Osteoblast (primary cell): Measurements from ENCODE around the gene BCAS3. TPM values are rescaled to one million over a fixed set of nuclear protein-coding genes. Genes with fewer than 3 reads are reported as not detected.

ENCODE experiments used
- DNase-seq: peaks from one replicate; pipeline ENCODE4 v3.0.0; 2011; ENCODE audit warnings: low spot score, mixed read lengths; ENCODE audit not compliant: insufficient read length; ENCODE audit errors: missing footprints
- H2AFZ ChIP-seq: 2 replicates; pipeline ENCODE4 v1.6.0; 2011; ENCODE audit warnings: mild to moderate bottlenecking, low read length
- H3K27ac ChIP-seq: 2 replicates; pipeline ENCODE4 v1.5.1; 2011; ENCODE audit warnings: mild to moderate bottlenecking, low read depth, low read length, moderate library complexity
- H3K27me3 ChIP-seq: 2 replicates; pipeline ENCODE4 v1.6.0; 2012; ENCODE audit warnings: mild to moderate bottlenecking, control low read depth, inconsistent platforms, low read length, moderate library complexity; ENCODE audit not compliant: insufficient read depth
- H3K36me3 ChIP-seq: 2 replicates; pipeline ENCODE4 v1.5.1; 2011; ENCODE audit warnings: mild to moderate bottlenecking, low read length, control low read depth, moderate library complexity; ENCODE audit not compliant: insufficient read depth
- H3K4me1 ChIP-seq: 2 replicates; pipeline ENCODE4 v1.5.1; 2011; ENCODE audit warnings: mild to moderate bottlenecking, low read length, control low read depth, moderate library complexity; ENCODE audit not compliant: insufficient read depth
- H3K4me2 ChIP-seq: 2 replicates; pipeline ENCODE4 v1.6.0; 2011; ENCODE audit warnings: mild to moderate bottlenecking, low read length; ENCODE audit not compliant: insufficient read depth
- H3K4me3 ChIP-seq: fragments of 200-600 bp; sonication (generic); 3 replicates; pipeline ENCODE4 v1.5.1; 2012; ENCODE audit warnings: mild to moderate bottlenecking, low read length, inconsistent platforms; ENCODE audit not compliant: insufficient read depth
- H3K79me2 ChIP-seq: 2 replicates; pipeline ENCODE4 v1.6.0; 2012; ENCODE audit warnings: mild to moderate bottlenecking, low read length, control low read depth, inconsistent platforms; ENCODE audit not compliant: insufficient read depth
- H3K9me3 ChIP-seq: 2 replicates; pipeline ENCODE4 v1.5.1; 2011; ENCODE audit warnings: low read depth, low read length, control low read depth
- H4K20me1 ChIP-seq: 2 replicates; pipeline ENCODE4 v1.6.0; 2012; ENCODE audit warnings: mild to moderate bottlenecking, low read length, control low read depth; ENCODE audit not compliant: insufficient read depth
- CTCF ChIP-seq: IDR thresholded peaks from 2 replicates; pipeline ENCODE4 v1.5.1; 2011; ENCODE audit warnings: mild to moderate bottlenecking, low read depth, low read length, moderate library complexity; ENCODE audit errors: extremely low read depth
- total RNA-seq: library from RNA; depleted of rRNA; stranded (reverse); fragments of >200 nt; gene quantifications from 2 replicates; pipeline ENCODE4 v1.2.3, GENCODE V29; 2012

The BCAS3 gene
- total RNA-seq, 1 donor = 31.5 TPM

- Histone ChIP-seq H3K36me3 (no peaks in the 10 kb centered on the region), H3K4me2 (no peak overlapping the region), H3K27me3 (no peaks in the 10 kb centered on the region), H3K79me2 (no peaks in the 10 kb centered on the region), H4K20me1 (no peaks in the 10 kb centered on the region), H2AFZ (no peak overlapping the region), H3K27ac (no peak overlapping the region), H3K4me3 (no peak overlapping the region), H3K9me3 (no peaks in the 10 kb centered on the region), H3K4me1 (peaks cover 29% of the 10 kb centered on the region)
- TF ChIP-seq CTCF = no peak
- DNase-seq = no peak
These were observed 528.3 kb downstream of the BCAS3 start for GRCh38 chr17:61205931-61206330.

- Histone ChIP-seq H3K27ac (no peak overlapping the region), H2AFZ (no peak overlapping the region)
These were observed 529.3 kb downstream of the BCAS3 start for GRCh38 chr17:61206922-61207321.

DNA sequence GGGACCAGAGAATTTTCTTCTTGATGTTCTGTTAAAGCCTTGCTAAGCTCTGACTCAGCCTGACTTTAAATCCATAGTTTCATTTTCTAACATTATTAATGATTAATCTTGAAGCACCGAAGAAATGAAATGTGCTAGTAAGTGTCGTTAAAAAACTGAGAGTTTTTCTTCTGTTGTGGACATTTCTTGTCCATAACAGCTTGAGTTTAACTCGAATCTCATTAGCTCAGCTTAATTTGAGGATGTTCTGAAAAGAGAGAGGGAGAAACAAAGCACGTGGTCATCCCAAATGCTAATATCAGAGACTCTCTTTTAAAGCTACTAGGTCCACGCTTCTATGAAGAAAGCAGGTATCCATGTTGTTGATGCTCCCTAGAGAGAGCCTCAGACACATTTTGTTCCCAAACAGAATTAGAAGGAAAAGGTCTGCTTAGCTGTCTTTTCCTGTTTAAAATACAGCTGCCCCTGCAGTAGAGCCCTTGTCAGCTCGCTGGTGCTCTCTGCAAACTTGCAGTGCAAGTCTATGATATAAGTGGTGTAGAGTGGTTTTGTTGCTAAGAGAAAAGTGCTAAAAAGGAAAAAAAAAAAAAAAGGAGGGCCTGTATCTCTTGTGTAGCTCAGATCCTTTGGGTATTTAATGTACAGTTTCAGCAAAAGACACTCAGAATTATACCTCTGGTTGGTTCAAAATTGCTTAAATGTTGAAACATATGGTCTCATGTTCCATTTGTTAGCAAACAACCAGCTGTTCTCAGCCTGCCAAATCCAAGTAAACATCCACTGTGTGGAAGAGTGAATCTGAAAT, 530.9 kb downstream of the BCAS3 start:
- H4K20me1 ChIP-seq = no peaks in the 10 kb centered on the region
- H3K4me1 ChIP-seq = peaks cover 23% of the 10 kb centered on the region
- H3K4me3 ChIP-seq = peak overlapping the region; percentile 40
- peak overlapping the region; percentile 31 for H2AFZ ChIP-seq
- H3K9me3 ChIP-seq = no peaks in the 10 kb centered on the region
- no peak for DNase-seq
- H3K27ac ChIP-seq = peak overlapping the region; percentile 4
- no peak for TF ChIP-seq CTCF
- no peaks in the 10 kb centered on the region for H3K27me3 ChIP-seq
- no peaks in the 10 kb centered on the region for H3K79me2 ChIP-seq
- H3K4me2 ChIP-seq = peak overlapping the region; percentile 71
- H3K36me3 ChIP-seq = no peaks in the 10 kb centered on the region

More at GRCh38 chr17:61206922-61207321, 529.3 kb downstream of the BCAS3 start:
- no peak for DNase-seq
- Histone ChIP-seq H3K4me3 (no peak overlapping the region), H3K79me2 (no peaks in the 10 kb centered on the region), H4K20me1 (no peaks in the 10 kb centered on the region), H3K27me3 (no peaks in the 10 kb centered on the region), H3K4me2 (no peak overlapping the region), H3K36me3 (no peaks in the 10 kb centered on the region), H3K4me1 (peaks cover 23% of the 10 kb centered on the region), H3K9me3 (no peaks in the 10 kb centered on the region)
- no peak for TF ChIP-seq CTCF

- Histone ChIP-seq H3K4me2 (peak overlapping the region; percentile 71), H3K27me3 (no peaks in the 10 kb centered on the region), H3K79me2 (no peaks in the 10 kb centered on the region), H3K9me3 (no peaks in the 10 kb centered on the region), H3K27ac (no peak overlapping the region), H3K4me1 (peaks cover 23% of the 10 kb centered on the region), H3K36me3 (no peaks in the 10 kb centered on the region), H2AFZ (peak overlapping the region; percentile 31), H4K20me1 (no peaks in the 10 kb centered on the region), H3K4me3 (no peak overlapping the region)
- peak; percentile 32 for DNase-seq
- no peak for TF ChIP-seq CTCF
These were observed 531.4 kb downstream of the BCAS3 start for GRCh38 chr17:61209106-61209439.
